Astrocyte (in vitro differentiated cells and primary cell): ENCODE measurements around the gene POLR3GL. TPM values are rescaled to one million over a fixed set of nuclear protein-coding genes. Genes with fewer than 3 reads are reported as not detected.

Source experiments
- total RNA-seq: library from RNA; stranded (reverse); gene quantifications from 2 replicates; pipeline ENCODE4 v1.2.1, GENCODE V29; 2021

Gene POLR3GL
- total RNA-seq, 1 donor from 2014 or later: 20.5 TPM

Other genes starting within 250 kb of the POLR3GL start
- not detected in 2 replicates for gene CD160, start 245.2 kb upstream of the POLR3GL start, total RNA-seq
- 15.2 and 15.3 TPM in 2 replicates for gene RNF115, start 140.6 kb upstream of the POLR3GL start, total RNA-seq
- 39.0 and 43.3 TPM in 2 replicates for gene POLR3C, start 140.5 kb upstream of the POLR3GL start, total RNA-seq
- gene NUDT17, start 119.1 kb upstream of the POLR3GL start, total RNA-seq: 2.6 and 3.3 TPM in 2 replicates
- 42.6 and 49.9 TPM in 2 replicates for gene PIAS3, start 105.6 kb upstream of the POLR3GL start, total RNA-seq
- gene ANKRD35, start 78.8 kb upstream of the POLR3GL start, total RNA-seq: 0.07 and 0.16 TPM in 2 replicates
- gene ITGA10, start 54.6 kb upstream of the POLR3GL start, total RNA-seq: 0.65 and 1.0 TPM in 2 replicates
- 19.9 and 20.7 TPM in 2 replicates for gene PEX11B, start 46.0 kb upstream of the POLR3GL start, total RNA-seq
- gene RBM8A, start 37.2 kb upstream of the POLR3GL start, total RNA-seq: 157 and 177 TPM in 2 replicates
- 35.4 and 37.2 TPM in 2 replicates for gene LIX1L, start 6.7 kb upstream of the POLR3GL start, total RNA-seq
- 5.8 and 6.3 TPM in 2 replicates for gene ANKRD34A, start 115 bp upstream of the POLR3GL start, total RNA-seq
- gene TXNIP, start 31.9 kb downstream of the POLR3GL start, total RNA-seq: 157 and 217 TPM in 2 replicates
- not detected in 2 replicates for gene HJV, start 57.0 kb downstream of the POLR3GL start, total RNA-seq
- gene NBPF10, start 180.1 kb downstream of the POLR3GL start, total RNA-seq: 3.3 and 3.4 TPM in 2 replicates